22Rv1 (cell line): ENCODE results near the gene ANO2.

Experiments used
- H3K27ac ChIP-seq: fragments of 450-650 bp; 2 replicates; pipeline ENCODE4 v1.5.1; 2017
- CTCF ChIP-seq: fragments of 450-650 bp; IDR thresholded peaks from 2 replicates; pipeline ENCODE4 v1.5.1; 2017; ENCODE audit warnings: mild to moderate bottlenecking
- ZFX ChIP-seq: fragments of 450-650 bp; IDR thresholded peaks from 2 replicates; pipeline ENCODE4 v1.6.1; 2017; ENCODE audit warnings: antibody characterized with exemption, borderline replicate concordance

ANO2 gene

GRCh38 chr12:5915511-5915910, 29.5 kb downstream of the ANO2 start:
- TF ChIP-seq CTCF (no peak), ZFX (no peak)

GRCh38 chr12:5914387-5915149, 30.5 kb downstream of the ANO2 start:
- H3K27ac ChIP-seq: no peak overlapping the region
- no peak for TF ChIP-seq ZFX
- TF ChIP-seq CTCF: no peak

More at GRCh38 chr12:5915511-5915910, 29.5 kb downstream of the ANO2 start:
- H3K27ac ChIP-seq: no peak overlapping the region

DNA sequence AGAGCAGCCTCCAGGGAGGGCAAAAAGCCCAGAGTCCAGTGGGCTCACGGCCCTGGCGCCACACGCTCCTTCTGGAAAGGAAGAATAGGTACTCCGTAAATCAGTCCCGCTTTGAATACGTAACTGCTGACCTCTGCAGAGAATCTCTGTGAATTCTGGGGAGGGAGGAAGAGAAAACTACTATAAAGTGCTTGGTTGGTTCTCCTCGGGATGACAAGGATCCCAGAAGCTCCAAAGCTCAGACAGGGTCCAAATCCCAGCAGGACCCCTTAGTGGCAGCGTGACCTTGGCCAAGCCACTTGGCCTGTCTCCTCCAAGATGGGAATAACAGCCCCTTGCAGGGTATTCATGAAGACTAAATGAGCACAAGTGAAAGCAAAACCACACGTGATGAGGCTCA, 31.7 kb downstream of the ANO2 start:
- TF ChIP-seq ZFX (no peak), CTCF (no peak)
- H3K27ac ChIP-seq: no peak overlapping the region

DNA sequence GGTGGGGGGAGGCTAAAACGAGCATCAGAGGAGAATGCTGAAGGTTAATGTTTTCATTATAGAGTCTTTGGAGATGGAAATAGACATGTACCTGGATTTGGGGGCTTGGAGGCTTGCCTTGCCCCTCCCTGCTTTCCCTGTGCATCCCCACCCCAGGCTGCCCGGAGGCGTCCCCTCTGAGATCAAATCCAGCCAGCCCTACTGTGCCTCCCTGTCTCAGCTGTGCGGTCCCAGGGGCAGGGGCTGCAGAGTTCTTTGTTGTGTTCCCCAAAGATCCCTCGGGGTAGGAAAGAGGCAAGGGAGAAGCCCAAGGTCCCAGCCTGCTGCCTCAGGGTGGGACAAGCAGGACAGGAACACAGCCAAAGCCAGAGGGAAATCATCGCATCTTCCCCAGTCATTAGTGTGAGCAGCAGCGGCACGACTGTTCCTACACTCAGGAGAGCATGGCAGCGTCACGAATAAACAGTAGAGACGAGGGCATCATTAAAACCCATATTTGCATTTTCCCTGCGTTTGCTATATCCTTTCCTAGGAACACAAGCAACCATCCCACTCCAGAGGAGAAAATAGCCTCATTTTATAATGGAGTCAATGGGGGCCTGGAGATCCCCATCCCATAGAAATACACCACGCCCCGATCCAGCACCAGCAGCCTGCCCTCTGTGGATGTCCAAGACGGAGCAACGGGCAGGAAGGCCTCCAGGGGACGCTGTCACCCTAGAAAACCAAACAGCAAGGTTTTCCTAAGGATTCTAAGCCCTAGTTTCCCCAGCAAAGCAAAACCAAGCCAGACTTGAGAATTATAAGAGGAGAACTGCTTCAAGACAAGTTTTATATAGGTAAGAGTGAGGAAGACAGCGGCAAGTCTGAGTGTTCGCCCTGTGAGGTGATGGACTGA, 32.4 kb downstream of the ANO2 start:
- TF ChIP-seq CTCF (peak; percentile 74), ZFX (no peak)
- no peak overlapping the region for H3K27ac ChIP-seq

GRCh38 chr12:5912011-5912410, 33.0 kb downstream of the ANO2 start:
- TF ChIP-seq CTCF (no peak), ZFX (no peak)
- H3K27ac ChIP-seq: no peak overlapping the region

GRCh38 chr12:5910790-5911548, 34.1 kb downstream of the ANO2 start:
- H3K27ac ChIP-seq: no peak overlapping the region
- TF ChIP-seq CTCF (no peak), ZFX (no peak)

- H3K27ac ChIP-seq: no peak overlapping the region
- TF ChIP-seq CTCF: no peak
- TF ChIP-seq ZFX: no peak
These were observed 35.5 kb downstream of the ANO2 start for GRCh38 chr12:5909560-5909959.
